GM12878 (cell line): ENCODE measurements around the gene CACNA1D. TPM values are rescaled to one million over a fixed set of nuclear protein-coding genes. Genes with fewer than 3 reads are reported as not detected.

Experiments used
- ATAC-seq: fragments of 200-7000 bp; cut with Tn5 transposase; 3 replicates; pipeline ENCODE4 v1.9.1; 2020; ENCODE audit warnings: mild to moderate bottlenecking, moderate library complexity
- BruUV-seq: library from RNA; stranded (reverse); fragments of 400-500 nt; replicated peaks from 2 replicates; lab custom pipeline; 2021; lab: Mats Ljungman, UMichigan
- CTCF ChIA-PET: fragments of 300-600 bp; sonication (Branson Sonifier 250); formaldehyde crosslinking; extraction: SDS; loops from one replicate; lab custom pipeline; 2021; ENCODE audit warnings: inconsistent platforms; lab: Yijun Ruan, JAX
- POLR2A ChIA-PET: fragments of 350-600 bp; formaldehyde crosslinking; extraction: SDS; loops from one replicate; lab custom pipeline; 2021; ENCODE audit warnings: inconsistent platforms; lab: Charles Lee
- RAD21 ChIA-PET: fragments of 300-600 bp; sonication (Branson Sonifier 250); formaldehyde crosslinking; loops from one replicate; lab custom pipeline; 2023; ENCODE audit warnings: antibody characterized with exemption; ENCODE audit not compliant: unreplicated experiment; lab: Charles Lee
- SMC1A ChIA-PET: fragments of 300-600 bp; sonication (Branson Sonifier 250); formaldehyde crosslinking; loops from one replicate; lab custom pipeline; 2023; ENCODE audit not compliant: unreplicated experiment, uncharacterized antibody; lab: Charles Lee
- DNase-seq: peaks from one replicate; pipeline ENCODE4 v3.0.0-alpha.2; 2011; ENCODE audit warnings: low read depth, low spot score
- FAIRE-seq: peaks from 3 replicates; lab custom pipeline; 2011; peaks lifted over from hg19 to GRCh38; lab: Jason Lieb, UNC
- H2AFZ ChIP-seq: 2 replicates; pipeline ENCODE4 v1.6.0; 2011; ENCODE audit warnings: low read depth, low read length, control low read depth; ENCODE audit not compliant: control insufficient read depth
- H3K27ac ChIP-seq: 2 replicates; pipeline ENCODE4 v1.5.1; 2011; ENCODE audit warnings: control low read depth; ENCODE audit not compliant: control insufficient read depth, insufficient read depth
- H3K27me3 ChIP-seq, 2 experiments: replicated peaks in 1 of 2; 2 replicates each; pipeline versions ENCODE4 v1.6.0 to v1.6.1; 2011; ENCODE audit warnings: low read length in 1 of 2; ENCODE audit not compliant: control insufficient read depth in 2 of 2, insufficient read depth in 2 of 2
- H3K36me3 ChIP-seq, 2 experiments: 2 replicates each; pipeline ENCODE4 v1.5.1; 2011; ENCODE audit warnings: low read length in 1 of 2; ENCODE audit not compliant: control insufficient read depth in 2 of 2, insufficient read depth in 2 of 2
- H3K4me1 ChIP-seq: 2 replicates; pipeline ENCODE4 v1.6.1; 2011; ENCODE audit warnings: mild to moderate bottlenecking, low read length, moderate library complexity, mixed read lengths; ENCODE audit not compliant: control insufficient read depth, insufficient read depth
- H3K4me2 ChIP-seq: 2 replicates; pipeline ENCODE4 v1.6.0; 2011; ENCODE audit warnings: control low read depth; ENCODE audit not compliant: control insufficient read depth, insufficient read depth
- H3K4me3 ChIP-seq: fragments of 200-600 bp; sonication (generic); 2 replicates; pipeline ENCODE4 v1.5.1; 2016
- H3K79me2 ChIP-seq: 2 replicates; pipeline ENCODE4 v1.6.0; 2011; ENCODE audit warnings: low read length; ENCODE audit not compliant: control insufficient read depth, insufficient read depth
- H3K9ac ChIP-seq: 2 replicates; pipeline ENCODE4 v1.8.0; 2011; ENCODE audit warnings: low read length, control low read depth, mixed read lengths; ENCODE audit not compliant: control insufficient read depth, insufficient read depth
- H3K9me3 ChIP-seq: replicated peaks from 3 replicates; pipeline ENCODE4 v1.5.1; 2011; ENCODE audit warnings: mild to moderate bottlenecking, low read length; ENCODE audit not compliant: control insufficient read depth, insufficient read depth
- H4K20me1 ChIP-seq: 2 replicates; pipeline ENCODE4 v1.6.0; 2011; ENCODE audit not compliant: control insufficient read depth, insufficient read depth
- BACH1 ChIP-seq: fragments of 450-650 bp; IDR thresholded peaks from 2 replicates; pipeline ENCODE4 v1.6.1; 2017; ENCODE audit warnings: mild to moderate bottlenecking, borderline replicate concordance
- BHLHE40 ChIP-seq, 2 experiments: fragments of 450-650 bp in 1 of 2; IDR thresholded peaks; 2 replicates each; pipeline ENCODE4 v1.6.1; 2011 to 2017; ENCODE audit warnings: low read depth in 2 of 2, borderline replicate concordance in 1 of 2, improper control_type of control experiment in 1 of 2, low read length in 1 of 2, mild to moderate bottlenecking in 1 of 2
- CBFB ChIP-seq: IDR thresholded peaks from 2 replicates; pipeline ENCODE4 v1.6.1; 2016; ENCODE audit warnings: antibody characterized with exemption, low read depth
- CHD2 ChIP-seq: IDR thresholded peaks from 2 replicates; pipeline ENCODE4 v1.6.1; 2011; ENCODE audit warnings: low read depth, low read length, improper control_type of control experiment, borderline replicate concordance
- EGR1 ChIP-seq, 2 experiments: IDR thresholded peaks; 1 replicate in 1 of 2; 2 replicates in 1 of 2; pipeline ENCODE4 v1.6.1; 2011 to 2012; ENCODE audit warnings: low read depth in 2 of 2, low read length in 2 of 2, borderline replicate concordance in 1 of 2, mild to moderate bottlenecking in 1 of 2, moderate library complexity in 1 of 2
- JUNB ChIP-seq: IDR thresholded peaks from 2 replicates; pipeline ENCODE4 v1.6.1; 2016; ENCODE audit warnings: antibody characterized with exemption, mild to moderate bottlenecking
- PML ChIP-seq: IDR thresholded peaks from 2 replicates; pipeline ENCODE4 v1.6.1; 2012; ENCODE audit warnings: low read length, inconsistent platforms
- POLR2AphosphoS5 ChIP-seq: IDR thresholded peaks from 2 replicates; pipeline ENCODE4 v1.6.1; 2011; ENCODE audit warnings: mild to moderate bottlenecking, low read length, inconsistent platforms
- SMAD5 ChIP-seq: IDR thresholded peaks from 2 replicates; pipeline ENCODE4 v1.6.1; 2016; ENCODE audit warnings: antibody characterized with exemption, low read depth
- TCF12 ChIP-seq: IDR thresholded peaks from 2 replicates; pipeline ENCODE4 v1.6.1; 2011; ENCODE audit warnings: low read depth, mild to moderate bottlenecking, low read length
- WGBS: methylation state at CpG from one replicate; pipeline ENCODE4 v1.1.6; 2016; ENCODE audit warnings: low lambda C conversion rate; ENCODE audit not compliant: insufficient replicate concordance, insufficient coverage; ENCODE audit errors: missing lambda C conversion rate; 5-methylcytosine and 5-hydroxymethylcytosine counted together
- in situ Hi-C: fragments of 300-500 bp; cut with MboI; formaldehyde crosslinking; loops from 9 replicates; pipeline ENCODE4 v1.14.3; 2018; ENCODE audit warnings: mixed read lengths
- intact Hi-C: fragments of 100-400 bp; cut with micrococcal nuclease; formaldehyde crosslinking; loops from one replicate; pipeline ENCODE4 v1.14.2; 2022; ENCODE audit not compliant: unreplicated experiment
- polyA plus RNA-seq, 11 experiments: library from polyadenylated mRNA; depleted of rRNA in 4 of 11; unstranded in 6 of 11; stranded (reverse) in 5 of 11; fragments of >200 nt; fragmentation: Nextera tagmentation in 4 of 11; fragmentation: Illumina TruSeq in 1 of 11; extraction: Ambion mirVana in 4 of 11; extraction: Trizol in 1 of 11; gene quantifications; 1 replicate in 1 of 11; 2 replicates in 10 of 11; pipeline versions ENCODE4 v1.2.1 to v1.2.3, GENCODE V29; 2011 to 2016; ENCODE audit warnings: inconsistent platforms in 2 of 11, missing spikeins in 2 of 11, low read depth in 1 of 11
- total RNA-seq, 4 experiments: library from RNA; depleted of rRNA in 3 of 4; stranded (reverse); fragments of >200 nt in 3 of 4; fragmentation: Illumina TruSeq in 1 of 4; extraction: Trizol in 1 of 4; gene quantifications; 2 replicates each; pipeline versions ENCODE4 v1.2.1 to v1.2.3, GENCODE V29; 2013 to 2021
- TF ChIP-seq, protein P1 (sequence below): fragments of 450-650 bp; conservative IDR thresholded peaks from 2 replicates; pipeline ENCODE4 v1.6.1; 2017; ENCODE audit warnings: mild to moderate bottlenecking, moderate library complexity

Gene CACNA1D
- total and polyA plus RNA-seq, 10 of the 15 experiments (the other 5 are each of a cell fraction or from before 2014, with no cell fraction given): 0.21 to 24.4 (median 1.6) TPM

DNA sequence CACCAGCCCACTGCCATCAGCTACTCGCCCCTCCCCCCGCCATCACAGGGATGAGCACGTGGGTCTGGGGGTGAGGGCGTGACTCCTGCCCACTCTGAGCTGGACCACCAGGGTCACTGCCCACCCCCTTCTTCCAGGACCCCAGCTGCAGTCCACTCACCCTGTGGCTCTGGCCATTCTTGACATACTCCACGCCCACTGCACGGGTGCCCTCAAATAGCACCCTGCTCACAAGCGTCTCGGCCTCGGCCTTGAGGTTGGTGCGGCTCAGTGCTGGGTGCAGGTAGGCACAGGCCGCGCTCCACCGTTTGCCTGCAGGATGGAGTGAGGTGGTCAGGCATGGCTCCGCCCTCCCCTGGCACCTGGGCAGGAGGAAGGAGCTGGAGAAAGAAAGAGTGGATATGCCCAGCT lies 327.9 kb downstream of the CACNA1D start:
- ATAC-seq (no peak), DNase-seq (no peak), FAIRE-seq (no peak)
- in situ Hi-C loops: no loop called here
- WGBS: 51% methylated on average over 14 of the region's 14 CpGs
- ChIA-PET CTCF (interaction anchor here (0.5 to 1.0 kb wide), 2 partner anchors 22 to 459 kb away, joined by 3 read pairs; no protein-coding TSS in a partner anchor), SMC1A (no interaction called here), POLR2A (interaction anchor here (1.0 kb wide), 1 partner anchor 23 kb away, joined by 3 read pairs; no protein-coding TSS in a partner anchor), RAD21 (no interaction called here)
- Histone ChIP-seq H3K27me3 (no peaks in the 10 kb centered on the region), H3K79me2 (no peaks in the 10 kb centered on the region), H4K20me1 (no peaks in the 10 kb centered on the region), H2AFZ (no peak overlapping the region), H3K4me1 (no peaks in the 10 kb centered on the region), H3K36me3 (peaks cover 2 to 4% of the 10 kb centered on the region in 2 experiments; a peak in 3 of 4 replicates), H3K9ac (no peak overlapping the region), H3K4me2 (no peak overlapping the region), H3K27ac (no peak overlapping the region), H3K9me3 (no peaks in the 10 kb centered on the region), H3K4me3 (no peak overlapping the region)
- intact Hi-C loops: no loop called here
- BruUV-seq: no TSS peak
- no peak for TF ChIP-seq BACH1
- no peak for TF ChIP-seq PML
- no peak for TF ChIP-seq CHD2
- TF ChIP-seq JUNB: no peak
- TF ChIP-seq CBFB: no peak
- TF ChIP-seq SMAD5: no peak
- no peak for TF ChIP-seq POLR2AphosphoS5
- TF ChIP-seq EGR1 (IDR thresholded peaks at IDR 0.05; ENCODE audit: borderline replicate concordance in 1 of 2, low read depth in 2 of 2, low read length in 2 of 2): no peak
- TF ChIP-seq TCF12: no peak
- TF ChIP-seq, protein P1, sequence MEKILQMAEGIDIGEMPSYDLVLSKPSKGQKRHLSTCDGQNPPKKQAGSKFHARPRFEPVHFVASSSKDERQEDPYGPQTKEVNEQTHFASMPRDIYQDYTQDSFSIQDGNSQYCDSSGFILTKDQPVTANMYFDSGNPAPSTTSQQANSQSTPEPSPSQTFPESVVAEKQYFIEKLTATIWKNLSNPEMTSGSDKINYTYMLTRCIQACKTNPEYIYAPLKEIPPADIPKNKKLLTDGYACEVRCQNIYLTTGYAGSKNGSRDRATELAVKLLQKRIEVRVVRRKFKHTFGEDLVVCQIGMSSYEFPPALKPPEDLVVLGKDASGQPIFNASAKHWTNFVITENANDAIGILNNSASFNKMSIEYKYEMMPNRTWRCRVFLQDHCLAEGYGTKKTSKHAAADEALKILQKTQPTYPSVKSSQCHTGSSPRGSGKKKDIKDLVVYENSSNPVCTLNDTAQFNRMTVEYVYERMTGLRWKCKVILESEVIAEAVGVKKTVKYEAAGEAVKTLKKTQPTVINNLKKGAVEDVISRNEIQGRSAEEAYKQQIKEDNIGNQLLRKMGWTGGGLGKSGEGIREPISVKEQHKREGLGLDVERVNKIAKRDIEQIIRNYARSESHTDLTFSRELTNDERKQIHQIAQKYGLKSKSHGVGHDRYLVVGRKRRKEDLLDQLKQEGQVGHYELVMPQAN: no peak
- no peak for TF ChIP-seq BHLHE40 (IDR thresholded peaks at IDR 0.05; ENCODE audit: borderline replicate concordance in 1 of 2, low read depth in 2 of 2, low read length in 1 of 2)
